Measurements from ENCODE around the gene RHBDF1.
A peak's percentile ranks its signal among the peaks of the same experiment; 100 is the strongest.

RHBDF1 gene

DNA sequence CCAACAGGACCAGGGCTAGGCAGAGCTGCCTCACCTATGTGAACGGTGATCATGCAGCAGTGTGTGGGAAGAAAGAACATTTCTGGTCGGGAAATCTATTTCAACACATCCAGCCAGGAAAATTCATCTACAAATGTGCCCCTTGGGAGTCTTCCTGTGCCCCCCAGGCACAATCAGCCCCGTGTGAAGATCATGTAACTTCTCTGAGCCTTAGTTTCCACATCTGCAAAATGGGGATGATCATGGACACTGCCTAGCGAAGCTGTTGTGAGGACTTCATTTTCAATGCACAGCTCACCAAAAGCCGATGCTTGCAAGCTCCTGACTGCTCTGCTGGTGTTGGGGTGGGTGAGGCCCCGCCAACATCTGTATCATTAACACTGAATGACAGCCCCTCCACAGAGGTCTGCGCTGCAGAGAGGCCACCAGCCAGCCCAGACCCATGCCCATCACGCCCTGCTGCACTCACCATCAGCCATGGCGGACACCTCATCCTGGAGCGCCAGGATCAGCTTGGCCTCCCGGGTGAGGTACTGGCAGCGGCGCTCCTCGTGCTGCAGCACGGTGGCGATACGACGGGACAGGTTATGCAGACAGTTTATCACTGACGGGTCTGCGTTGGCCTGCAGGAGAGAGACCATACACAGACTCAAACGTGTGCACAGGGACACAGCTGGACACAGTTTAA is 39.9 kb upstream of the RHBDF1 start:
- Histone ChIP-seq H3K4me1 (ENCODE audit: control insufficient read depth, insufficient read depth, low read length, poor library complexity, severe bottlenecking) (peaks cover 15% of the 10 kb centered on the region), H3K36me3 (ENCODE audit: control insufficient read depth, insufficient read depth, low read length) (peaks cover 38% of the 10 kb centered on the region), H3K9me3 (ENCODE audit: control insufficient read depth, low read length) (no peaks in the 10 kb centered on the region), H3K27ac (ENCODE audit: low read depth, low read length, severe bottlenecking) (no peak overlapping the region), H3K4me3 (ENCODE audit: extremely low read depth, insufficient read depth, low read length, poor library complexity, severe bottlenecking) (no peak overlapping the region)
- 97 to 98% methylated on average over 15 to 20 of the region's 21 CpGs for WGBS, 2 experiments (ENCODE audit: insufficient coverage in 2 of 2)

GRCh38 chr16:106623-107324 is 34.3 kb upstream of the RHBDF1 start:
- WGBS, 2 experiments (ENCODE audit: insufficient coverage in 2 of 2) = 34 to 46% methylated on average over 5 to 6 of the region's 6 CpGs
- no peaks in the 10 kb centered on the region for H3K9me3 ChIP-seq (ENCODE audit: control insufficient read depth, low read length)
- peaks cover 27% of the 10 kb centered on the region for H3K36me3 ChIP-seq (ENCODE audit: control insufficient read depth, insufficient read depth, low read length)

DNA sequence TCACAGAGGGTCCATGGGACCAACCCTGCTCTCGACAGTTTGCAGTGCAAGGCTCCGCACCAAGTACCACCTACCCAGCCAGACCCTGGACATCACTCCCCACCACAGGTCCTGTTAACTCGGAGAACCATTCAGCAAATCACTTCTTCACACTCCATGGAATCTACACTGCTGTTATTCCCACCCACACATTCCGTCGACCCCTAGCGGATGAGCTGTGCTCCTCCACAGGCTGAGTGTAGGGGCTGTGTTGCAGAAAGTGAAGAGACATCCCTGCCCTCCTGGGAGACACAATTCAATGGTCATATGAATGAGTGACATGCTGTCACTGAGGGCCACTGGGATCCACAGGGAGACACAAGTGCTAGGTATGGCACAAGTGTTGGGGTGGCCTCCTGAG is 33.1 kb upstream of the RHBDF1 start:
- Histone ChIP-seq H3K36me3 (ENCODE audit: control insufficient read depth, insufficient read depth, low read length) (peaks cover 22% of the 10 kb centered on the region), H3K4me3 (ENCODE audit: extremely low read depth, insufficient read depth, low read length, poor library complexity, severe bottlenecking) (no peak overlapping the region), H3K27ac (ENCODE audit: low read depth, low read length, severe bottlenecking) (no peak overlapping the region), H3K4me1 (ENCODE audit: control insufficient read depth, insufficient read depth, low read length, poor library complexity, severe bottlenecking) (no peaks in the 10 kb centered on the region), H3K9me3 (ENCODE audit: control insufficient read depth, low read length) (no peaks in the 10 kb centered on the region)
- WGBS, 2 experiments (ENCODE audit: insufficient coverage in 2 of 2) = 88 to 92% methylated on average over 4 to 6 of the region's 6 CpGs

More at GRCh38 chr16:106623-107324, 34.3 kb upstream of the RHBDF1 start:
- Histone ChIP-seq H3K27ac (ENCODE audit: low read depth, low read length, severe bottlenecking) (no peak overlapping the region), H3K4me3 (ENCODE audit: extremely low read depth, insufficient read depth, low read length, poor library complexity, severe bottlenecking) (no peak overlapping the region), H3K4me1 (ENCODE audit: control insufficient read depth, insufficient read depth, low read length, poor library complexity, severe bottlenecking) (no peaks in the 10 kb centered on the region)

DNA sequence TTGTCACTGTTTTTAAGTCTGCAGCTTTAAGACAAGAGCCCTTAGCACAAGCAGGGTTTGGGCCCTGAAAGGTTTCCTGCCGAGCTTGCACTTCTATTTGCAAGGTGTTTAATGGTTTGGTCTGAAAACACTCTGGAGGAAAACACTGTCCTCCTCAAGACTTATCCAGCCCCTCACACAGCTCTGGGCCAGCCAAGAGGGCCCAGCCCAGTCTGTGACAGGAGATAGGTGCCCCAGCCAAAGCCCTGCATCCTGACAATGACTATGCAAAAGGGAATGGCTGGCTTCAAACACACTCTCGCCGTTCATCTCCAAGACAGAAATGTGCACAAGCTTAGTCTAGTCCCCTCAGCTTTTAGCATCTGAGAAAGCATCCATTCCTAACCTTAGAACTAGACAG is 32.5 kb upstream of the RHBDF1 start:
- Histone ChIP-seq H3K36me3 (ENCODE audit: control insufficient read depth, insufficient read depth, low read length) (peaks cover 26% of the 10 kb centered on the region), H3K27ac (ENCODE audit: low read depth, low read length, severe bottlenecking) (no peak overlapping the region), H3K4me1 (ENCODE audit: control insufficient read depth, insufficient read depth, low read length, poor library complexity, severe bottlenecking) (no peaks in the 10 kb centered on the region), H3K9me3 (ENCODE audit: control insufficient read depth, low read length) (no peaks in the 10 kb centered on the region), H3K4me3 (ENCODE audit: extremely low read depth, insufficient read depth, low read length, poor library complexity, severe bottlenecking) (no peak overlapping the region)
- 96 to 100% methylated on average over 2 of the region's 3 CpGs for WGBS, 2 experiments (ENCODE audit: insufficient coverage in 2 of 2)

GRCh38 chr16:104355-104754 is 31.9 kb upstream of the RHBDF1 start:
- Histone ChIP-seq H3K36me3 (ENCODE audit: control insufficient read depth, insufficient read depth, low read length) (peaks cover 26% of the 10 kb centered on the region), H3K4me1 (ENCODE audit: control insufficient read depth, insufficient read depth, low read length, poor library complexity, severe bottlenecking) (no peaks in the 10 kb centered on the region), H3K27ac (ENCODE audit: low read depth, low read length, severe bottlenecking) (no peak overlapping the region), H3K4me3 (ENCODE audit: extremely low read depth, insufficient read depth, low read length, poor library complexity, severe bottlenecking) (no peak overlapping the region), H3K9me3 (ENCODE audit: control insufficient read depth, low read length) (no peaks in the 10 kb centered on the region)
- WGBS, 2 experiments (ENCODE audit: insufficient coverage in 2 of 2) = 85 to 95% methylated on average over 5 of the region's 5 CpGs

GRCh38 chr16:102060-102855 is 29.8 kb upstream of the RHBDF1 start:
- Histone ChIP-seq H3K9me3 (ENCODE audit: control insufficient read depth, low read length) (no peaks in the 10 kb centered on the region), H3K27ac (ENCODE audit: low read depth, low read length, severe bottlenecking) (no peak overlapping the region), H3K36me3 (ENCODE audit: control insufficient read depth, insufficient read depth, low read length) (peaks cover 24% of the 10 kb centered on the region), H3K4me1 (ENCODE audit: control insufficient read depth, insufficient read depth, low read length, poor library complexity, severe bottlenecking) (peaks cover 4% of the 10 kb centered on the region), H3K4me3 (ENCODE audit: extremely low read depth, insufficient read depth, low read length, poor library complexity, severe bottlenecking) (no peak overlapping the region)
- 91% methylated on average over 13 to 17 of the region's 19 CpGs for WGBS, 2 experiments (ENCODE audit: insufficient coverage in 2 of 2)

DNA sequence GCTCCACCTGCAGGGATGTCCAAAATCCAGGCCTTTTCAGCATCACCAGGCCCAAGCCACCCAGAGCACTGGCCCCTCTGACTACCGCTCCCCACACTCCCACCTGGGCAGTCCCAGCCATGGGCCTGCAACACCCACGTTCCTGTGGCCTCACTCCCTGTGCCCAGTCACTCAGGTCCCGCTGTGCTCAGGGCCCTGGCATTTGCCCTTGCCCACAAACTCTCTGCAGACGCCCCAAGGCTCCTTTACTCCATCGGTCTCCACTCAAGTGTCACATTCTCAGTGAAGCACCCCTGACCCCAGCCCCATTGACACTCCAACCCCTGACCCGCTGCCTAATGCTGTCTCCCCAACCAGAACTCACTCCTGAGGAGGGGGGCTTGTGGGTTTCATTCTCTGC is 29.2 kb upstream of the RHBDF1 start:
- peaks cover 4% of the 10 kb centered on the region for H3K4me1 ChIP-seq (ENCODE audit: control insufficient read depth, insufficient read depth, low read length, poor library complexity, severe bottlenecking)
- no peaks in the 10 kb centered on the region for H3K9me3 ChIP-seq (ENCODE audit: control insufficient read depth, low read length)
- H3K36me3 ChIP-seq (ENCODE audit: control insufficient read depth, insufficient read depth, low read length) = peaks cover 21% of the 10 kb centered on the region
- H3K4me3 ChIP-seq (ENCODE audit: extremely low read depth, insufficient read depth, low read length, poor library complexity, severe bottlenecking) = no peak overlapping the region
- H3K27ac ChIP-seq (ENCODE audit: low read depth, low read length, severe bottlenecking) = no peak overlapping the region
- WGBS, 2 experiments (ENCODE audit: insufficient coverage in 2 of 2) = 78 to 83% methylated on average over 4 to 5 of the region's 6 CpGs

- 83 to 86% methylated on average over 5 of the region's 5 CpGs for WGBS, 2 experiments (ENCODE audit: insufficient coverage in 2 of 2)
- Histone ChIP-seq H3K27ac (ENCODE audit: low read depth, low read length, severe bottlenecking) (no peak overlapping the region), H3K9me3 (ENCODE audit: control insufficient read depth, low read length) (no peaks in the 10 kb centered on the region), H3K36me3 (ENCODE audit: control insufficient read depth, insufficient read depth, low read length) (peaks cover 15% of the 10 kb centered on the region), H3K4me3 (ENCODE audit: extremely low read depth, insufficient read depth, low read length, poor library complexity, severe bottlenecking) (no peak overlapping the region), H3K4me1 (ENCODE audit: control insufficient read depth, insufficient read depth, low read length, poor library complexity, severe bottlenecking) (peaks cover 4% of the 10 kb centered on the region)
Measured at GRCh38 chr16:100989-101388, 28.6 kb upstream of the RHBDF1 start.

DNA sequence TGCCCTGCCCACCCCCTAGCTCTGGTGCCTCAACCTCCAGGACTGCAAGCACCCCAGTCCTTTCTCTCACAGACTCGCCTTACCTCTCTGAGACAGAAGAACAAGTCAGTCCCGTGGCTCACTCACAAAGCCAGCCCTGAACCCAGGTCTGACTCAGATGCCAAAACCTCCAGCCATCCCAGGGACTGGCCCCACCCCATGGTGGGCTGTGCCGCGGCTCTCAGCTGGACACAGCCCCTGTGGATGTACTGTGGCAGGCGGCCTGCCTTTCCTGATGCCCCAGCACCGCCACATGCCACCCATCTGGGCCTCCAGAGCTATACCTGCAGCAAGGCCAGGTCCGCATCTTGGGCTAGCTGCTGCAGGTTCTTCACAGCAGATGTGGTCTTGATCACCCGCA is 25.4 kb upstream of the RHBDF1 start:
- Histone ChIP-seq H3K36me3 (ENCODE audit: control insufficient read depth, insufficient read depth, low read length) (peaks cover 18% of the 10 kb centered on the region), H3K4me3 (ENCODE audit: extremely low read depth, insufficient read depth, low read length, poor library complexity, severe bottlenecking) (no peak overlapping the region), H3K4me1 (ENCODE audit: control insufficient read depth, insufficient read depth, low read length, poor library complexity, severe bottlenecking) (peaks cover 9% of the 10 kb centered on the region), H3K27ac (ENCODE audit: low read depth, low read length, severe bottlenecking) (peak overlapping the region; percentile 29), H3K9me3 (ENCODE audit: control insufficient read depth, low read length) (no peaks in the 10 kb centered on the region)
- WGBS, 2 experiments (ENCODE audit: insufficient coverage in 2 of 2) = 92 to 93% methylated on average over 6 of the region's 8 CpGs

GRCh38 chr16:96935-97381 is 24.5 kb upstream of the RHBDF1 start:
- 9 to 15% methylated on average over 10 of the region's 11 CpGs for WGBS, 2 experiments (ENCODE audit: insufficient coverage in 2 of 2)
- Histone ChIP-seq H3K4me3 (ENCODE audit: extremely low read depth, insufficient read depth, low read length, poor library complexity, severe bottlenecking) (no peak overlapping the region), H3K27ac (ENCODE audit: low read depth, low read length, severe bottlenecking) (no peak overlapping the region), H3K4me1 (ENCODE audit: control insufficient read depth, insufficient read depth, low read length, poor library complexity, severe bottlenecking) (peaks cover 9% of the 10 kb centered on the region), H3K9me3 (ENCODE audit: control insufficient read depth, low read length) (no peaks in the 10 kb centered on the region), H3K36me3 (ENCODE audit: control insufficient read depth, insufficient read depth, low read length) (peaks cover 18% of the 10 kb centered on the region)
